ENCODE results near the gene TMEM59L. TPM values are rescaled to one million over a fixed set of nuclear protein-coding genes. Genes with fewer than 3 reads are reported as not detected.

Gene TMEM59L
- total and polyA plus RNA-seq, 2 experiments from 2014 or later = 1.5 to 9.1 TPM

DNA sequence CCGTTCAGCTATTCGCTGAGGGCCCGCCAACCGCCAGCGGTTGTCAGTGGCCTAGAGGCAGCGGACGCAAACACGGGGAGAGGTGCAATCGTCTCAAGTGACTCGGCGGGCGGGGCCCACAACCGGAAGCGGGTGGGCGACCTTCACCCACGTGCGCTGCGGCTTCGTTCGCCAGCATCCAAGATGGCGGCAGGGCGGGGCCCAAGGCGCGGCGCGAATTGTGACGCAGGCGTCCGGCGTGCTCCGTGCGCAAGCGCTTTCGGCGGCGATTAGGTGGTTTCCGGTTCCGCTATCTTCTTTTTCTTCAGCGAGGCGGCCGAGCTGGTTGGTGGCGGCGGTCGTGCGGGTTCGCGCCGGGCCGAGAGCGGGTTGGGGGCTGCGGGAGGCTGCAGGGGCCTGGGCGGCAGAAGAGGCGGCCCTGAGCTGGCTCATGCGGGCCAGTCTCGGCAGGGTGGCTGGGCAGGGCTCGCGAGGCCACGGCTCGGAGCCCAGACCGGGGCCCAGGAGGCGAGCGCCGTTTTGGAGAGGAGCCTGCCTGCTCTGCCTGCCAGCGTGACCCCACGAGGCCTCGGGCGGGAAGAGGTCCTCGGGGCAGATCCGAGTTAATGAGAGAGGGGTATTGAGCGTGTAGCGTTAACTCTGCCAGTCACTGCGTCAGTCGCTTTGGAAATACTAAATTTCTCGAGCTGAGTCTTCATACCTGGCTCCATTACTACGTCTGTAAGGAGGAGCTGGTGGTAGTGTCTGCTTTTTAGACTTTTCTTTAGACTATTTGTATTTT is 40.9 kb upstream of the TMEM59L start, which contains the start of gene UBA52:
TSS of gene UBA52 (plus strand) at position 294 of the 781 bp plus-strand sequence. CDS start 1,444 bp downstream, outside the sequence.
- under 1% methylated on average over 42 of the region's 75 CpGs for WGBS (ENCODE audit: low lambda C conversion rate, missing lambda C conversion rate)
- Histone ChIP-seq H3K27me3 (no peaks in the 10 kb centered on the region), H3K4me2 (peak within 1 kb of the TSS; percentile 98), H3K36me3 (replicated peaks; ENCODE audit: insufficient read depth, low read depth) (no peaks in the 10 kb centered on the region), H2AFZ (peak within 1 kb of the TSS; percentile 42), H3K4me3 (peak within 1 kb of the TSS; percentile 67), H4K20me1 (ENCODE audit: insufficient read depth, poor library complexity, severe bottlenecking) (peaks cover 13% of the 10 kb centered on the region), H3K9me2 (replicated peaks; ENCODE audit: insufficient read depth) (no peaks in the 10 kb centered on the region), H3K27ac (peak within 1 kb of the TSS; percentile 86), H3K79me2 (peaks cover 20% of the 10 kb centered on the region), H3K9me3 (ENCODE audit: low read depth) (no peaks in the 10 kb centered on the region), H3K4me1 (ENCODE audit: insufficient read depth) (peaks cover 12% of the 10 kb centered on the region)
- TF ChIP-seq EZH2phosphoT487 (IDR thresholded peaks at IDR 0.05; ENCODE audit: low read depth, severe bottlenecking, unreplicated experiment) (no peak), EZH2 (IDR thresholded peaks at IDR 0.05; ENCODE audit: borderline replicate concordance) (no peak)
- TF ChIP-seq, protein P1, sequence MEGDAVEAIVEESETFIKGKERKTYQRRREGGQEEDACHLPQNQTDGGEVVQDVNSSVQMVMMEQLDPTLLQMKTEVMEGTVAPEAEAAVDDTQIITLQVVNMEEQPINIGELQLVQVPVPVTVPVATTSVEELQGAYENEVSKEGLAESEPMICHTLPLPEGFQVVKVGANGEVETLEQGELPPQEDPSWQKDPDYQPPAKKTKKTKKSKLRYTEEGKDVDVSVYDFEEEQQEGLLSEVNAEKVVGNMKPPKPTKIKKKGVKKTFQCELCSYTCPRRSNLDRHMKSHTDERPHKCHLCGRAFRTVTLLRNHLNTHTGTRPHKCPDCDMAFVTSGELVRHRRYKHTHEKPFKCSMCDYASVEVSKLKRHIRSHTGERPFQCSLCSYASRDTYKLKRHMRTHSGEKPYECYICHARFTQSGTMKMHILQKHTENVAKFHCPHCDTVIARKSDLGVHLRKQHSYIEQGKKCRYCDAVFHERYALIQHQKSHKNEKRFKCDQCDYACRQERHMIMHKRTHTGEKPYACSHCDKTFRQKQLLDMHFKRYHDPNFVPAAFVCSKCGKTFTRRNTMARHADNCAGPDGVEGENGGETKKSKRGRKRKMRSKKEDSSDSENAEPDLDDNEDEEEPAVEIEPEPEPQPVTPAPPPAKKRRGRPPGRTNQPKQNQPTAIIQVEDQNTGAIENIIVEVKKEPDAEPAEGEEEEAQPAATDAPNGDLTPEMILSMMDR (IDR thresholded peaks at IDR 0.05; ENCODE audit: poor library complexity) = no peak
- peak; percentile 99 for DNase-seq (ENCODE audit: low spot score)

DNA sequence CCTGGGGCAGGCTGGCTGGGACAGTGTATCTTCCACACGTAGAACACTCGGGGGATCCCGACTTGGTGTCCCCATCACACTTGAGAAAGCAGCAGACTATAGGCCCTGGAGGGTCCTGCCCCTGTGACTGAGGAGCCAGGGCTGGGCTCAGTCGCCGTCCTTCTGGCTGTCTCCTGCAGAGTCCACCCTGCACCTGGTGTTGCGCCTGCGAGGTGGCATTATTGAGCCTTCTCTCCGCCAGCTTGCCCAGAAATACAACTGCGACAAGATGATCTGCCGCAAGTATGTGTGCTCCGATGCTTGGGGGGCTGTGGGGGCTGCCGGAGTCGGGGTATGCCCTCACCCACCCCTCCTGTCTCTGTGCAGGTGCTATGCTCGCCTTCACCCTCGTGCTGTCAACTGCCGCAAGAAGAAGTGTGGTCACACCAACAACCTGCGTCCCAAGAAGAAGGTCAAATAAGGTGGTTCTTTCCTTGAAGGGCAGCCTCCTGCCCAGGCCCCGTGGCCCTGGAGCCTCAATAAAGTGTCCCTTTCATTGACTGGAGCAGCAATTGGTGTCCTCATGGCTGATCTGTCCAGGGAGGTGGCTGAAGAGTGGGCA is 37.9 kb upstream of the TMEM59L start:
- H3K27ac ChIP-seq = no peak overlapping the region
- peaks cover 12% of the 10 kb centered on the region for H3K4me1 ChIP-seq (ENCODE audit: insufficient read depth)
- TF ChIP-seq, protein P1 (IDR thresholded peaks at IDR 0.05; ENCODE audit: poor library complexity) = no peak
- TF ChIP-seq EZH2 (IDR thresholded peaks at IDR 0.05; ENCODE audit: borderline replicate concordance) (no peak), EZH2phosphoT487 (IDR thresholded peaks at IDR 0.05; ENCODE audit: low read depth, severe bottlenecking, unreplicated experiment) (no peak)
- H3K36me3 ChIP-seq (replicated peaks; ENCODE audit: insufficient read depth, low read depth) = no peaks in the 10 kb centered on the region
- no peak overlapping the region for H3K4me3 ChIP-seq
- no peak overlapping the region for H3K4me2 ChIP-seq
- no peaks in the 10 kb centered on the region for H3K9me3 ChIP-seq (ENCODE audit: low read depth)
- WGBS (ENCODE audit: low lambda C conversion rate, missing lambda C conversion rate) = 98% methylated on average over 18 of the region's 18 CpGs
- H4K20me1 ChIP-seq (ENCODE audit: insufficient read depth, poor library complexity, severe bottlenecking) = peaks cover 13% of the 10 kb centered on the region
- H2AFZ ChIP-seq = no peak overlapping the region
- peaks cover 20% of the 10 kb centered on the region for H3K79me2 ChIP-seq
- no peak for DNase-seq (ENCODE audit: low spot score)
- no peaks in the 10 kb centered on the region for H3K27me3 ChIP-seq
- no peaks in the 10 kb centered on the region for H3K9me2 ChIP-seq (replicated peaks; ENCODE audit: insufficient read depth)

DNA sequence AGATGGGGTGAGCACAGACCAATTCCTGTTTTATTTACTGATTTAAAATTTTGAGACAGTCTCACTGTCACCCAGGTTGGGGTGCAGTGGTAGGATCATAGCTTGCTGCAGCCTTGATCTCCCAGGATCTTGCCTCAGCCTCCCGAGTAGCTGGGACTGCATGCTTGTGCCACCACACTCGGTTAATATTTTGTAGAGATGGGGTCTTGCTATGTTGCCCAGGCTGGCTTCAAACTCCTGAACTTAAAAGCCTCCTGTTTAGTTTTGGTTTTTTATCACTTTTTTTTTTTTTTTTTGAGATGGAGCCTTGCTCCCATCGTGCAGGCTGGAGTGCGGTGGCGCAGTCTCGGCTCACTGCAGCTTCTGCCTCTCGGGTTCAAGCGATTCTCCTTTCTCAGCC is 36.3 kb upstream of the TMEM59L start:
- Histone ChIP-seq H3K4me1 (ENCODE audit: insufficient read depth) (peaks cover 12% of the 10 kb centered on the region), H3K9me3 (ENCODE audit: low read depth) (no peaks in the 10 kb centered on the region), H3K79me2 (peaks cover 20% of the 10 kb centered on the region), H3K27me3 (no peaks in the 10 kb centered on the region), H4K20me1 (ENCODE audit: insufficient read depth, poor library complexity, severe bottlenecking) (peaks cover 13% of the 10 kb centered on the region), H3K4me2 (no peak overlapping the region), H3K4me3 (no peak overlapping the region), H3K36me3 (replicated peaks; ENCODE audit: insufficient read depth, low read depth) (no peaks in the 10 kb centered on the region), H2AFZ (no peak overlapping the region), H3K27ac (no peak overlapping the region), H3K9me2 (replicated peaks; ENCODE audit: insufficient read depth) (no peaks in the 10 kb centered on the region)
- WGBS (ENCODE audit: low lambda C conversion rate, missing lambda C conversion rate) = 94% methylated on average over 8 of the region's 8 CpGs
- TF ChIP-seq EZH2 (IDR thresholded peaks at IDR 0.05; ENCODE audit: borderline replicate concordance) (no peak), EZH2phosphoT487 (IDR thresholded peaks at IDR 0.05; ENCODE audit: low read depth, severe bottlenecking, unreplicated experiment) (no peak)
- TF ChIP-seq, protein P1 (IDR thresholded peaks at IDR 0.05; ENCODE audit: poor library complexity) = no peak
- no peak for DNase-seq (ENCODE audit: low spot score)
